Activated T-helper 9 cell treated with anti-CD3 and anti-CD28 coated beads, Interleukin-2, amount 50 U/mL, for 16 hours (primary cell): ENCODE results near the gene EIF2D.

ENCODE experiments used
- DNase-seq: peaks from one replicate; pipeline ENCODE4 v3.0.0-alpha.2; 2020; ENCODE audit warnings: low read depth

The EIF2D gene

GRCh38 chr1:206569556-206569955 is 42.7 kb downstream of the EIF2D start:
- no peak for DNase-seq

DNA sequence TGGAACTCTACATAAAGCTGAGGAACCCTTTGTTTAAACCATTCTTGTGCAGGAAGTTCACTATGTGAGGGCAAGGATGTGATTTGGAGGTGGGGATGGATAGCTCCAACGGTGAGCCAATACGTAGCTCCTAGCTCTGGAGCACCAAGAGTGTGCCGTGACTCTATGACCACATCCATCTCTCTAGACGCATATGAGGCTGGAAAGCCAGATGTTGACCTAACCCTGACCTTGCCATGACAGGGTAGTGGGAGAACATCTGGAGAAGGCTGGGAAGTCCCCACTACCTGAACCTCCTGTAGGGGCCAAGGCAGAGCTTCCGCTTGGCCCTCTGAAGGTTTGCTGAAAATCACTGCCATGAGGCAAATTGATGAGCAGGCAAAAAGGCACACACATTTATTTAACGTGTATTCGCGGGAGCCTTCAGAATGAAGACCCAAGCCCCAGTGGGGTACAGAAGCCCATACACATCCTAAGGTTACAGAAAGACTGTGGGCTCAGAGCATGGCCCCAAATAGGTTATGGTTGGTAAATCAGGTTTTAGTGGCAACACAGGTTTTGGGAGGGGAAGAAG is 43.4 kb downstream of the EIF2D start:
- DNase-seq = no peak

- DNase-seq = no peak
Observed at GRCh38 chr1:206568256-206568655, 44.0 kb downstream of the EIF2D start.

- no peak for DNase-seq
Observed at GRCh38 chr1:206566999-206567398, 45.3 kb downstream of the EIF2D start.

DNA sequence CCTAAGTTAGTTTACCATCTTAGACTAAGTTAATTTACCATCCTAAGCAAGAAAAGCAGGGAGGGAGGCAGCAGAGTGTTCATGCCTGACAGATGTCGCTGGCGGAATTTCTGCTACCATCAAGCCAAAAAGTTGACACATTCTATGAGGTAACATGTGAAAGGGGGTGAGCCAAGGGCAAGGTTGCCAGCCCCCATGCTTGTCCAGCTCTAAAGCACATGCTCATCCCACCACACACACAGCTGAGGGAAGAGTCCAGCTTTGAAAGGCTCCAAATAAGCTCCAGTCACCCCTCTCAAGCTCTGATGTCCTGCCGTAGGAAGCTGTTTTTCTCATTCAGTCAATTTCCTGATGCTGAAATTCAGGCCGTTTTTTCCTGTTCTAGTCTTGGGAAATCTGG is 46.3 kb downstream of the EIF2D start:
- DNase-seq = no peak

DNA sequence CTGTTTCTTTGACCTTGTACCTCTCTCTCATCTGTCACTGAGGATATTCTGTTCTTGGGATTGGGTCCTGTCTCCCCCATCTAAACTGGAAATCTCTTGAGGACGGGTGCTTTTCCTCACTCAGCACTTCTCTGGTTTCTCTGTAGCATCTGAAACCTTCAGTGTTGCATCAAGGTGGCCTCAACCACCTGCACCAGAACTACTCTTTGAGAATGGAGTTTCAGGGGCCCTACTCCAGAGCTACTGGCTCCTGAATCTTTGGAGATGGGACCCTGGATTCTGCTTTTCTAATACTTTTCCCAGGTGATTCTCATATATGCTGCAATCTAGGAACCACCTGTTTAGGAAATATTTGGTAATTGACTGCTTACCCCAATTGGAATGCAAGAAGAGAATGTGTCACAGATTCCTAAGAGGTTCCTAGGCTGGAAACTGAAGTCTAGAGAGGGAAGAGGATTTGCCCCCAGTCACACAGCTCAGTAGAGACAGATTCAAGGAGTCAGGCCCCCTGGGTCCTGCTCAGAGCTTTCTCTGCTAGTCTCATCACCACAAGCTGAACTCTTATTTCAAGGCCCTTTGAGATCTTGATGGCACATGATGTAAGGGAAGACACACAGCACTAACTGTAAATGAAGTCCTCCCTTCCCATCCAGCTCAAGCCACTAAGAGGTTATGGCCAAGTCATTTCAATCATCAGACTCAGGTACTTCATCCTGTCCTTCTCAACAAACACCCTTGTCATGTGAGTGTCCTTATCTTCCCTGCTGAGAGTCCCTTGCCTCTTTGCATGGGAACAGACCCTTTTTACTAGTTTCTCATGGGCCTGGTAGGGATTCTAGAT is 48.7 kb downstream of the EIF2D start:
- DNase-seq = no peak

- no peak for DNase-seq
Observed at GRCh38 chr1:206560007-206560716, 52.1 kb downstream of the EIF2D start.

DNA sequence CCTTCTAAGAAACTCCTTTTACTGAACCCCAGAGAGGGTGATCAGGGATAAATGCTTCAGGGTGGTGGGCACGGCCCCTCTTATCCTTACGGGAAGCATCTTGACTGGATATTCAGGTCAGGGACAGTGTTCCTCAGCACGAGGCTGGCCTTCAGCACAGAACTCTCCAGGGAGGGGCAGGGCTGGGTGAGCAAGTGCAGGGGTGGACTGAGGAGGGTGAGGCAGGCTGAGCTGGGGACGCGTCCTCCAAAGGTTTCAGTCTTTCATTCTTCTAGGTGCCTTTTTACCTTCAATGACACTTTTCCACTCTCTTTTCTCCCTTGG is 52.6 kb downstream of the EIF2D start:
- DNase-seq = no peak

- no peak for DNase-seq
Observed at GRCh38 chr1:206558794-206559671, 53.2 kb downstream of the EIF2D start.

DNA sequence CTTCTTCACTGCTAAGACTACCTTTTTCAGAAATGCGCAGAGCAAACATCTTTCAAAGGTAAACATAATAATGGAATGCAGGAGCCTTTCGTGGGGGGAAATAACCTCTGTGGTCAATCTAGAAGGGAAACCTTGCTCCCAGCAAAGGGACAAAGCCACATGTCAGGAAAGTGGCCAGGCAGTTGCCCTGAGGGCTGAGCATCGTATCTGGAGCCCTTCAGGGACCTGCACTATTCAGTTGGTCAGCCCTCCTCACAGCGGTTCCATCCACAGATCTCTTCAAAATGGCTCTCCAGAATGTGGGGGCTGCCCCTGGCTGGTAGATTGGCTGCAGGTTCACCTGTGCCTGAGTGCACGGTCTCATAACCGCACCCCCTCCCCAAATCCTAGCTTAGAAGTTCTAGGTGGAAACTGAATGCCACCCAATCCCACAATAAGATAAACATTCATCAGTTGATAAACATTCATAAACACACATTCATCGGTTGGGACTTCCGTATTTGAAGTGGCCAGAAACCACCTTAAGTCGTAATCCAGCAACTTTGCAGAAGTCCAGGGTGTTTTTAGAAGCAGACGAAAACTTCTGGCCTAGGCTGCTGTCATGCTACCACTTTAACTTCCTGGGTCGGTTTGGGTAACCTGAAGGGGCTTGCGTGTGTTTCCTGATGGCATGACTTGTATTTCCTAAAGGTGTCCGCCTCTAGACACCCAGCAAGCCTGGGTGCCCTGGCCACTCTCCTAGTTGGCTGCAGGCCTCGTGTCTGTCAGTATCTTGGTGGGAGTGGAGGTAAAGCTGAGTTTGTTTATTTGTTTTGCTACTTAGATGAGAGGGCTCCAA is 54.4 kb downstream of the EIF2D start:
- DNase-seq = no peak

DNA sequence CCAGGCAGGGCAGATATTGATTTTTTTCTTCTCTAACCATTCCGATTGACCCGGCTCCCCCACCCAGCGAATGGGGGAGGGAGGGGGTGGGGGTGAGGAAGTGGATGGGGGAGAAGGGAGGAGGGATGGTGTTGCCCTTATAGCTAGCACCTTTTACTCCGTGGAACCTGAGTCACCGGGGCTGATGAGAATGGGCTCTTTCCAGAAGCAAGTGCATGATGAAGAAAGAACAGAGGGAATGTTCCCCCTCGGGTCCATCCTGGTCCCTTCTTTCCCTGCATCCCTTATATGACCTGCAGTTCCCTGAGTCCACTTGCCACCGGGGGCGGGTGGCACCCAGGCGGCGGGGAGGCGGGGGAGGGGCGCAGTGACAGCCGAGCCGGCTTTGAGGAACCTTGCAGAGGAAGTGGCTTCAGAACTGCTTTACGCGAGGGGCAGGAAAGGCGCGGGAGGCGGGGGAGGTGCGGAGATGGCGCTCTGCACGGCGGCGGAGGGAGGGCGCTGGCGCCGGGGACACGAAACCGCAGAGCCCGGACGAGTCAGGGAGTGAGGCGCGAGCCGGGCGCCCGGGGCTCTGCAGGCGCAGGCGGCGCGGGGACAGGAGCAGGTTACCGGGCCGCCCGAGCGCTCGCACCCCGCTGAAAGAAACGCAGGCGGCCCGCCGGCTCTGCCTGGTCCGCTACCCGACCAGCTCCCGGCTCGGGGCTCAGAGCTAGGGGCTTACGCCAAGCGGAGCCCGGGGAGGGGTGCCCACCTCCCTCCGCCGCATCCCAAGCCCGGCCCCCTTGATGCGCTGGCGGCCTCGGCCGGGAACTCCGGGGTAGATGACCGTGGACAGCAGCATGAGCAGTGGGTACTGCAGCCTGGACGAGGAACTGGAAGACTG is 55.3 kb downstream of the EIF2D start:
- DNase-seq = peak; percentile 84

- peak; percentile 21 for DNase-seq
Observed at GRCh38 chr1:206556047-206556749, 56.1 kb downstream of the EIF2D start.

- DNase-seq = no peak
Observed at GRCh38 chr1:206555473-206555935, 56.8 kb downstream of the EIF2D start.

DNA sequence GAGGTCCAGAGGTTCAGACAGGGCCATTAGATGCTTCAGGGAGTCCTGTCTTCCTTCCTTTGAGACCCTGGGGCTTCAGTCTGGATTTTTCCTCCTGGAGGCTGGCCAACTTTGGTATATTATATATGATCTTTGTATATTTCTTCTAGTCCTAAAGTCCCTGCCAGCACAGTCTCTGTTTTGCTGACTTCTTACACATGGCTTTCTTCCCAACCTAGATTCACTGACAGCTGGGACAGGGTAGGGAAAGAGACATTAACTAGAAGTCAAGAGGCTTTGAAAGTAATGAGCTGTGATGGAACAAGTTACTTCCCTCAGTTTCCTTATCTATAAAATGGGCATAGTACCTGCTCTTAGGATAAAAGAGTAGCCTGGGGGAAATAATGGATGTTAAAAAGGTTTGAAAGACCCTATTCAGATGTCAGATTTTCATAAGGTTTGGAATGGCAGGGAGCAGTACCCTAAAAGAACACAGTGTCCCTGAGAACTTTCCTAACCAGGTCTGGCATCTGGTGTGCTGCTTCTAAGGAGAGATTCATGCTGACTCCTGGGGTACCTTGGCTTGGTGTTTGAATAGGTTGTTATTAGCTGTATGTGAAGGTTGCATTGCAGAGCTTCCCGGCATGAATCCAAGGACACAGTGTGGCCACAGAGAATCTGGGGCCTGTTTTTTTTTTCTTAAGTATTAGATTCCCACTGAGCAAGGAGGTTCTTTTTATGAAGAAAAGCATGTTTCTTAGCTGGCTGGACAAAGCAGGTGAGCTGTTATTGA is 57.4 kb downstream of the EIF2D start:
- no peak for DNase-seq

GRCh38 chr1:206554211-206554610 is 58.1 kb downstream of the EIF2D start:
- no peak for DNase-seq

- peak; percentile 51 for DNase-seq
Observed at GRCh38 chr1:206551986-206552326, 60.3 kb downstream of the EIF2D start.

DNA sequence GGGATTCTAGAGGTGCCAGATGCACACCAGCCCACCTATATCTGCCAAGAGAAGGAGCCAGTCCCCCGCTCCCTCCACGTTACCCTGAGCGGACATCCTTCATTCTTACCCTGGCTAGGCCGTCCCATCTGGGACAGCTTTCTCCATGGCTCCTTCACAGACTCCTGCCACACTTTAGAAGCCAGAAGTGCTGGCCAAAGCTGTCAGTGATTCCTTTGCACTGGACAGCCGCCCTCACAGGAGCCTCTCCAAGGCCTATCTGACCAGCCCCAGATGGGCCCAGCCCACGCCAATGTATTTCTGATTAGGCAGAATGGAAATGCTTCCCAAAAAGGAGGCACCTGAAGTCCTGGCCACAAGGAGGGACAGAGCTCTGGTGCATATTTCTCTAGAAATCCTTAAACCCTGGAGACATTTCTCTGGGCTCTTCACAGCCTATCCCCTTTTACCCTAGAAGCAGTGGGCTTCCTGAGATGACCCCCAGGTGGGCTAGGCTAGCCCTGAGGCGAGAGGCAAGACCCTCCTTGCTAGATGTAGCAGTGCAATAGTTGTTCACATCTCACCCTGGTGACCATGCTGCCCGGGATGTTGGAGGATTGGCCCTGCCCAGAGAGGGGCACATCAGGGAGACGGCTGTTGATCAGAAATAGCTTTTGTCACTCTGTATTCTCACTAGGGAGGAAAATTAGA is 60.8 kb downstream of the EIF2D start:
- no peak for DNase-seq

- DNase-seq = no peak
Observed at GRCh38 chr1:206550446-206550845, 61.8 kb downstream of the EIF2D start.
